Measurements from ENCODE around the gene NEDD4. TPM values are rescaled to one million over a fixed set of nuclear protein-coding genes. Genes with fewer than 3 reads are reported as not detected.

Gene NEDD4
- total RNA-seq, 1 donor from 2014 or later, result 55.4 TPM

GRCh38 chr15:55834331-55834730 lies 159.1 kb downstream of the NEDD4 start:
- Histone ChIP-seq H3K4me1 (ENCODE audit: insufficient read depth, low read length) (no peaks in the 10 kb centered on the region), H3K27me3 (ENCODE audit: insufficient read depth, low read length) (no peaks in the 10 kb centered on the region), H3K9me3 (ENCODE audit: insufficient read depth, low read depth, low read length) (no peaks in the 10 kb centered on the region), H3K79me2 (ENCODE audit: insufficient read depth, low read length) (no peaks in the 10 kb centered on the region), H3K36me3 (ENCODE audit: insufficient read depth, low read length) (peaks cover 49% of the 10 kb centered on the region), H3K4me3 (ENCODE audit: insufficient read depth, low read depth, low read length) (no peak overlapping the region), H3K27ac (ENCODE audit: low read depth, low read length) (no peak overlapping the region), H3K4me2 (ENCODE audit: low read length) (no peak overlapping the region), H4K20me1 (ENCODE audit: insufficient read depth, low read length) (no peaks in the 10 kb centered on the region), H3K9ac (ENCODE audit: low read length) (no peak overlapping the region), H2AFZ (ENCODE audit: low read depth, low read length) (no peak overlapping the region)
- Mint-ChIP-seq H3K4me3 (ENCODE audit: unreplicated experiment) (no peak overlapping the region), H3K9me3 (ENCODE audit: unreplicated experiment) (no peaks in the 10 kb centered on the region), H3K36me3 (ENCODE audit: low read depth, unreplicated experiment) (peaks cover 25% of the 10 kb centered on the region), H3K27ac (ENCODE audit: unreplicated experiment) (no peak overlapping the region), H3K4me1 (ENCODE audit: low read depth, unreplicated experiment) (peaks cover 2% of the 10 kb centered on the region), H3K27me3 (ENCODE audit: low read depth, unreplicated experiment) (no peaks in the 10 kb centered on the region)
- TF ChIP-seq, protein P1, sequence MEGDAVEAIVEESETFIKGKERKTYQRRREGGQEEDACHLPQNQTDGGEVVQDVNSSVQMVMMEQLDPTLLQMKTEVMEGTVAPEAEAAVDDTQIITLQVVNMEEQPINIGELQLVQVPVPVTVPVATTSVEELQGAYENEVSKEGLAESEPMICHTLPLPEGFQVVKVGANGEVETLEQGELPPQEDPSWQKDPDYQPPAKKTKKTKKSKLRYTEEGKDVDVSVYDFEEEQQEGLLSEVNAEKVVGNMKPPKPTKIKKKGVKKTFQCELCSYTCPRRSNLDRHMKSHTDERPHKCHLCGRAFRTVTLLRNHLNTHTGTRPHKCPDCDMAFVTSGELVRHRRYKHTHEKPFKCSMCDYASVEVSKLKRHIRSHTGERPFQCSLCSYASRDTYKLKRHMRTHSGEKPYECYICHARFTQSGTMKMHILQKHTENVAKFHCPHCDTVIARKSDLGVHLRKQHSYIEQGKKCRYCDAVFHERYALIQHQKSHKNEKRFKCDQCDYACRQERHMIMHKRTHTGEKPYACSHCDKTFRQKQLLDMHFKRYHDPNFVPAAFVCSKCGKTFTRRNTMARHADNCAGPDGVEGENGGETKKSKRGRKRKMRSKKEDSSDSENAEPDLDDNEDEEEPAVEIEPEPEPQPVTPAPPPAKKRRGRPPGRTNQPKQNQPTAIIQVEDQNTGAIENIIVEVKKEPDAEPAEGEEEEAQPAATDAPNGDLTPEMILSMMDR (IDR thresholded peaks at IDR 0.05; ENCODE audit: insufficient read depth, low read depth, low read length), result no peak
- TF ChIP-seq EZH2 (IDR thresholded peaks at IDR 0.05; ENCODE audit: insufficient read depth, low read length), result no peak
- FAIRE-seq (no peak), DNase-seq (ENCODE audit: low read depth) (peak; percentile 44)

DNA sequence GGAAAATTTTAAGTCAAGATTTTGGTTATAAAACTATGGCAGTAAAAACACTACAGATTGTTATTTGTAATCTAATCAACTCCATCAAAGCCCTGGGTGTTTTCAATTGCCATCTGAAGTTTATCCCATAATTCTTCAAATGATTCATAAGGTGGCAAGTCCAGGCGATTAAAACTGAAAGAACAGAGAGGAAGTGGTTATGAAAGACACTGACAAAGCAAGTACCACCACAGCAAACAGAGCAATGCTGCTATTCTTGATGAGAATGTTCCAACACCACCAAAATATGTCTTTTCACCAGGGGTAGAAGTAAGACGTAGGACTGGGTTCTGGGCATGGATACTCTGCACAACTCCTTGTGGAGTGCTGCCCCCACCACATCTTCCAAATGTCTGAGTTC lies 163.6 kb downstream of the NEDD4 start:
- H3K79me2 ChIP-seq (ENCODE audit: insufficient read depth, low read length), result no peaks in the 10 kb centered on the region
- H3K4me3 ChIP-seq (ENCODE audit: insufficient read depth, low read depth, low read length), result no peak overlapping the region
- FAIRE-seq, result no peak
- H3K27me3 ChIP-seq (ENCODE audit: insufficient read depth, low read length), result no peaks in the 10 kb centered on the region
- no peaks in the 10 kb centered on the region for H3K27me3 Mint-ChIP-seq (ENCODE audit: low read depth, unreplicated experiment)
- H3K4me3 Mint-ChIP-seq (ENCODE audit: unreplicated experiment), result no peak overlapping the region
- no peaks in the 10 kb centered on the region for H4K20me1 ChIP-seq (ENCODE audit: insufficient read depth, low read length)
- DNase-seq (ENCODE audit: low read depth), result no peak
- H3K9ac ChIP-seq (ENCODE audit: low read length), result no peak overlapping the region
- no peaks in the 10 kb centered on the region for H3K9me3 Mint-ChIP-seq (ENCODE audit: unreplicated experiment)
- peaks cover 21% of the 10 kb centered on the region for H3K36me3 ChIP-seq (ENCODE audit: insufficient read depth, low read length)
- H3K4me1 Mint-ChIP-seq (ENCODE audit: low read depth, unreplicated experiment), result peaks cover 4% of the 10 kb centered on the region
- H3K9me3 ChIP-seq (ENCODE audit: insufficient read depth, low read depth, low read length), result no peaks in the 10 kb centered on the region
- no peak overlapping the region for H3K27ac ChIP-seq (ENCODE audit: low read depth, low read length)
- peaks cover 25% of the 10 kb centered on the region for H3K36me3 Mint-ChIP-seq (ENCODE audit: low read depth, unreplicated experiment)
- H3K27ac Mint-ChIP-seq (ENCODE audit: unreplicated experiment), result no peak overlapping the region
- TF ChIP-seq, protein P1 (IDR thresholded peaks at IDR 0.05; ENCODE audit: insufficient read depth, low read depth, low read length), result no peak
- TF ChIP-seq EZH2 (IDR thresholded peaks at IDR 0.05; ENCODE audit: insufficient read depth, low read length), result no peak
- H3K4me2 ChIP-seq (ENCODE audit: low read length), result no peak overlapping the region
- no peak overlapping the region for H2AFZ ChIP-seq (ENCODE audit: low read depth, low read length)
- no peaks in the 10 kb centered on the region for H3K4me1 ChIP-seq (ENCODE audit: insufficient read depth, low read length)

DNA sequence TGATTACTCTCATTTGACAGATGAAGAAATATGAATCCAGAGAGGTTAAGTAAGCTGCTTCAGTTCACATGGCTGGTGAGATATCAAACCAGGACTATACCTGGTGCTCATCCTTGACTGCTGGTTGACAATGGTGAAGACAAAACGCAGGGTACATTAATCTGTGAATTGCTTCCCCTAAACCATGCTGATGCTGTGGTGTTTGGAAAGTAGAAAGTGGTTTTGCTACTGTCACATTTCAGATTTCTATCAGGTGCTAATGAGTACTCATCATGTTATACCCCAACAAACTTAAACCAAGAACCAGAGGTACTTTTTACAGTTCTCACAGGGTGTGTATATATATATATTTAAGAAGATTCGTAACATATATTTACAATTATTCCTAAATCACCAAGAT lies 165.5 kb downstream of the NEDD4 start:
- peaks cover 18% of the 10 kb centered on the region for H3K36me3 Mint-ChIP-seq (ENCODE audit: low read depth, unreplicated experiment)
- H3K27ac ChIP-seq (ENCODE audit: low read depth, low read length), result no peak overlapping the region
- peaks cover 6% of the 10 kb centered on the region for H3K4me1 Mint-ChIP-seq (ENCODE audit: low read depth, unreplicated experiment)
- FAIRE-seq, result no peak
- no peaks in the 10 kb centered on the region for H3K27me3 Mint-ChIP-seq (ENCODE audit: low read depth, unreplicated experiment)
- no peak overlapping the region for H3K27ac Mint-ChIP-seq (ENCODE audit: unreplicated experiment)
- no peak overlapping the region for H2AFZ ChIP-seq (ENCODE audit: low read depth, low read length)
- no peak for DNase-seq (ENCODE audit: low read depth)
- H3K4me3 ChIP-seq (ENCODE audit: insufficient read depth, low read depth, low read length), result no peak overlapping the region
- H3K4me2 ChIP-seq (ENCODE audit: low read length), result no peak overlapping the region
- no peaks in the 10 kb centered on the region for H3K9me3 ChIP-seq (ENCODE audit: insufficient read depth, low read depth, low read length)
- H3K4me3 Mint-ChIP-seq (ENCODE audit: unreplicated experiment), result no peak overlapping the region
- no peaks in the 10 kb centered on the region for H3K9me3 Mint-ChIP-seq (ENCODE audit: unreplicated experiment)
- no peak overlapping the region for H3K9ac ChIP-seq (ENCODE audit: low read length)
- H3K27me3 ChIP-seq (ENCODE audit: insufficient read depth, low read length), result no peaks in the 10 kb centered on the region
- H3K4me1 ChIP-seq (ENCODE audit: insufficient read depth, low read length), result no peaks in the 10 kb centered on the region
- no peaks in the 10 kb centered on the region for H3K79me2 ChIP-seq (ENCODE audit: insufficient read depth, low read length)
- TF ChIP-seq, protein P1 (IDR thresholded peaks at IDR 0.05; ENCODE audit: insufficient read depth, low read depth, low read length), result no peak
- TF ChIP-seq EZH2 (IDR thresholded peaks at IDR 0.05; ENCODE audit: insufficient read depth, low read length), result no peak
- no peaks in the 10 kb centered on the region for H4K20me1 ChIP-seq (ENCODE audit: insufficient read depth, low read length)
- H3K36me3 ChIP-seq (ENCODE audit: insufficient read depth, low read length), result peaks cover 21% of the 10 kb centered on the region

Measured in astrocyte (in vitro differentiated cells and primary cell).